IMR-90 (cell line): ENCODE measurements around the gene PLGRKT. TPM values are rescaled to one million over a fixed set of nuclear protein-coding genes. Genes with fewer than 3 reads are reported as not detected.

Experiments used
- ATAC-seq: fragments of 200-7000 bp; cut with Tn5 transposase; 2 replicates; pipeline ENCODE4 v1.9.1; 2020; ENCODE audit warnings: low read depth, mild to moderate bottlenecking, moderate library complexity
- BruUV-seq: library from RNA; stranded (reverse); fragments of 400-500 nt; replicated peaks from 2 replicates; lab custom pipeline; 2021; lab: Mats Ljungman, UMichigan
- CTCF ChIA-PET: fragments of 300-600 bp; formaldehyde crosslinking; extraction: SDS; loops from one replicate; lab custom pipeline; 2021; ENCODE audit warnings: antibody characterized with exemption; lab: Yijun Ruan, JAX
- POLR2A ChIA-PET: fragments of 300-600 bp; sonication (Branson Sonifier 250); formaldehyde crosslinking; loops from one replicate; lab custom pipeline; 2022; ENCODE audit warnings: antibody characterized with exemption; ENCODE audit not compliant: unreplicated experiment; lab: Charles Lee
- DNase-seq: peaks from one replicate; pipeline ENCODE4 v3.0.0; 2013
- H2AFZ ChIP-seq: replicated peaks from 2 replicates; pipeline ENCODE3; 2013; ENCODE audit warnings: low read length, mild to moderate bottlenecking; ENCODE audit not compliant: poor library complexity
- H2AK5ac ChIP-seq: 2 replicates; pipeline ENCODE4 v1.6.1; 2013; ENCODE audit warnings: low read depth, low read length, inconsistent platforms
- H2AK9ac ChIP-seq: replicated peaks from 2 replicates; pipeline ENCODE3; 2013; ENCODE audit warnings: mild to moderate bottlenecking, low read depth, low read length, moderate library complexity; ENCODE audit not compliant: poor library complexity
- H2BK120ac ChIP-seq: 2 replicates; pipeline ENCODE4 v1.6.1; 2013; ENCODE audit warnings: low read depth, low read length, inconsistent platforms
- H2BK15ac ChIP-seq: 3 replicates; pipeline ENCODE4 v1.6.1; 2013; ENCODE audit warnings: low read depth, low read length, inconsistent platforms
- H2BK20ac ChIP-seq: 2 replicates; pipeline ENCODE4 v1.6.1; 2013; ENCODE audit warnings: low read depth, mild to moderate bottlenecking, inconsistent platforms, low read length, moderate library complexity
- H2BK5ac ChIP-seq: 2 replicates; pipeline ENCODE4 v1.6.1; 2013; ENCODE audit warnings: mild to moderate bottlenecking, low read depth, low read length, inconsistent platforms; ENCODE audit not compliant: poor library complexity, severe bottlenecking
- H3K14ac ChIP-seq: replicated peaks from 2 replicates; pipeline ENCODE4 v1.6.1; 2013; ENCODE audit warnings: low read depth, low read length, inconsistent platforms
- H3K18ac ChIP-seq: 2 replicates; pipeline ENCODE4 v1.6.1; 2013; ENCODE audit warnings: low read depth, low read length, control low read depth
- H3K23ac ChIP-seq: 2 replicates; pipeline ENCODE4 v1.6.1; 2013; ENCODE audit warnings: low read depth, low read length, inconsistent platforms
- H3K27ac ChIP-seq: 2 replicates; pipeline ENCODE4 v1.5.1; 2013; ENCODE audit warnings: mild to moderate bottlenecking, control low read depth, low read length; ENCODE audit not compliant: insufficient read depth
- H3K27me3 ChIP-seq: 2 replicates; pipeline ENCODE4 v1.6.1; 2013; ENCODE audit warnings: low read length; ENCODE audit not compliant: control insufficient read depth, insufficient read depth
- H3K36me3 ChIP-seq: 2 replicates; pipeline ENCODE4 v1.6.1; 2013; ENCODE audit warnings: low read length, mixed read lengths; ENCODE audit not compliant: control insufficient read depth, insufficient read depth
- H3K4ac ChIP-seq: 2 replicates; pipeline ENCODE4 v1.6.1; 2013; ENCODE audit warnings: low read depth, low read length, inconsistent platforms
- H3K4me1 ChIP-seq: 2 replicates; pipeline ENCODE4 v1.6.1; 2013; ENCODE audit warnings: low read length, mixed read lengths; ENCODE audit not compliant: control insufficient read depth, insufficient read depth
- H3K4me2 ChIP-seq: 2 replicates; pipeline ENCODE4 v1.6.1; 2013; ENCODE audit warnings: low read depth, mild to moderate bottlenecking, control low read depth, low read length, moderate library complexity
- H3K4me3 ChIP-seq: 2 replicates; pipeline ENCODE4 v1.5.1; 2013; ENCODE audit warnings: low read depth, mild to moderate bottlenecking, control low read depth, low read length, moderate library complexity; ENCODE audit not compliant: insufficient read depth
- H3K56ac ChIP-seq: 2 replicates; pipeline ENCODE4 v1.6.1; 2013; ENCODE audit warnings: low read length, inconsistent platforms; ENCODE audit not compliant: insufficient read depth; ENCODE audit errors: extremely low read depth
- H3K79me1 ChIP-seq, 2 experiments: 2 replicates each; pipeline ENCODE4 v1.6.1; 2013; ENCODE audit warnings: low read length in 2 of 2, inconsistent platforms in 1 of 2, low read depth in 1 of 2
- H3K9ac ChIP-seq: 2 replicates; pipeline ENCODE4 v1.6.1; 2013; ENCODE audit warnings: low read depth, low read length, control low read depth
- H3K9me1 ChIP-seq: 2 replicates; pipeline ENCODE4 v1.6.1; 2013; ENCODE audit warnings: low read length, inconsistent platforms; ENCODE audit not compliant: insufficient read depth
- H3K9me3 ChIP-seq: 2 replicates; pipeline ENCODE4 v1.6.1; 2013; ENCODE audit warnings: low read length; ENCODE audit not compliant: control insufficient read depth, insufficient read depth
- H4K20me1 ChIP-seq: 2 replicates; pipeline ENCODE4 v1.6.1; 2013; ENCODE audit warnings: low read length, inconsistent platforms; ENCODE audit not compliant: insufficient read depth
- H4K5ac ChIP-seq: 2 replicates; pipeline ENCODE4 v1.6.1; 2013; ENCODE audit warnings: mild to moderate bottlenecking, low read depth, low read length, control low read depth
- H4K8ac ChIP-seq, 2 experiments: 2 replicates each; pipeline ENCODE4 v1.6.1; 2013; ENCODE audit warnings: low read depth in 2 of 2, low read length in 2 of 2, control low read depth in 1 of 2, inconsistent platforms in 1 of 2
- H4K91ac ChIP-seq: 2 replicates; pipeline ENCODE4 v1.6.1; 2013; ENCODE audit warnings: low read depth, low read length, inconsistent platforms; ENCODE audit not compliant: insufficient read depth
- BHLHE40 ChIP-seq: fragments of 150-350 bp; IDR thresholded peaks from 2 replicates; pipeline ENCODE4 v1.6.1; 2016; ENCODE audit warnings: mild to moderate bottlenecking, low read depth, low read length
- CEBPB ChIP-seq: IDR thresholded peaks from 2 replicates; pipeline ENCODE4 v1.6.1; 2012; ENCODE audit warnings: low read depth, low read length, improper control_type of control experiment
- CHD1 ChIP-seq: IDR thresholded peaks from 2 replicates; pipeline ENCODE4 v1.6.1; 2012; ENCODE audit warnings: low read depth, low read length, improper control_type of control experiment
- FOS ChIP-seq: fragments of 150-350 bp; IDR thresholded peaks from 2 replicates; pipeline ENCODE4 v1.6.1; 2016; ENCODE audit warnings: low read depth, low read length
- MAFK ChIP-seq: IDR thresholded peaks from 2 replicates; pipeline ENCODE4 v1.6.1; 2012; ENCODE audit warnings: low read depth, low read length, improper control_type of control experiment
- MAZ ChIP-seq: IDR thresholded peaks from 2 replicates; pipeline ENCODE4 v1.6.1; 2012; ENCODE audit warnings: low read depth, mild to moderate bottlenecking, low read length, improper control_type of control experiment, moderate library complexity, borderline replicate concordance
- MXI1 ChIP-seq: IDR thresholded peaks from 2 replicates; pipeline ENCODE4 v1.6.1; 2012; ENCODE audit warnings: low read depth, mild to moderate bottlenecking, low read length, moderate library complexity, borderline replicate concordance
- NFE2L2 ChIP-seq: fragments of 150-350 bp; IDR thresholded peaks from 2 replicates; pipeline ENCODE4 v1.6.1; 2016; ENCODE audit warnings: low read depth, mild to moderate bottlenecking, low read length
- POLR2A ChIP-seq: IDR thresholded peaks from 2 replicates; pipeline ENCODE4 v1.6.1; 2012; ENCODE audit warnings: mild to moderate bottlenecking, low read depth, low read length
- RAD21 ChIP-seq: IDR thresholded peaks from 2 replicates; pipeline ENCODE4 v1.6.1; 2012; ENCODE audit warnings: low read length, improper control_type of control experiment
- RCOR1 ChIP-seq: IDR thresholded peaks from 2 replicates; pipeline ENCODE4 v1.6.1; 2012; ENCODE audit warnings: mild to moderate bottlenecking, low read length, improper control_type of control experiment; ENCODE audit not compliant: insufficient replicate concordance
- RFX5 ChIP-seq: IDR thresholded peaks from 2 replicates; pipeline ENCODE4 v1.8.0; 2012; ENCODE audit warnings: low read depth, mild to moderate bottlenecking, low read length, moderate library complexity
- SMC3 ChIP-seq: fragments of 150-350 bp; IDR thresholded peaks from 2 replicates; pipeline ENCODE4 v1.6.1; 2016; ENCODE audit warnings: low read depth, mild to moderate bottlenecking, antibody characterized with exemption, low read length, moderate library complexity
- WGBS, 2 experiments: methylation state at CpG; one replicate each; pipeline versions ENCODE4 v1.1.5 to v1.1.7; 2013; ENCODE audit warnings: missing lambda C conversion rate in 2 of 2; ENCODE audit not compliant: insufficient read length in 1 of 2; ENCODE audit errors: extremely low coverage in 2 of 2; 5-methylcytosine and 5-hydroxymethylcytosine counted together
- dilution Hi-C: fragments of 300-500 bp; cut with HindIII; formaldehyde crosslinking; loops from one replicate; pipeline ENCODE4 v1.14.3; 2018; ENCODE audit warnings: low sequenced_read_pairs; ENCODE audit not compliant: unreplicated experiment
- in situ Hi-C: fragments of 300-500 bp; cut with MboI; formaldehyde crosslinking; loops from 3 replicates; pipeline ENCODE4 v1.14.3; 2019; ENCODE audit warnings: low sequenced_read_pairs, inconsistent platforms, mixed read lengths
- intact Hi-C: fragments of 100-400 bp; cut with micrococcal nuclease; formaldehyde crosslinking; loops from 2 replicates; pipeline ENCODE4 v1.10.0; 2022
- polyA plus RNA-seq, 3 experiments: library from polyadenylated mRNA; depleted of rRNA; stranded (reverse); fragments of >200 nt; gene quantifications; 2 replicates each; pipeline ENCODE4 v1.2.3, GENCODE V29; 2012; ENCODE audit warnings: low replicate concordance in 1 of 3
- total RNA-seq: library from RNA; depleted of rRNA; stranded (reverse); fragments of >200 nt; gene quantifications from 2 replicates; pipeline ENCODE4 v1.2.3, GENCODE V29; 2012
- TF ChIP-seq, protein P1 (sequence below): fragments of 150-350 bp; IDR thresholded peaks from 2 replicates; pipeline ENCODE4 v1.6.1; 2016; ENCODE audit warnings: low read depth, mild to moderate bottlenecking, low read length, moderate library complexity, borderline replicate concordance
- TF ChIP-seq, protein P2 (sequence below): fragments of 150-350 bp; IDR thresholded peaks from 2 replicates; pipeline ENCODE4 v1.6.1; 2017; ENCODE audit warnings: mild to moderate bottlenecking, antibody characterized with exemption, low read length, low read depth
- TF ChIP-seq, protein P3 (sequence below): conservative IDR thresholded peaks from 2 replicates; pipeline ENCODE4 v1.5.1; 2012; ENCODE audit warnings: mild to moderate bottlenecking, low read depth, low read length, improper control_type of control experiment

Gene PLGRKT
- total and polyA plus RNA-seq, 2 of the 4 experiments (the other 2 are of a cell fraction), result 10.8 to 12.7 TPM

DNA sequence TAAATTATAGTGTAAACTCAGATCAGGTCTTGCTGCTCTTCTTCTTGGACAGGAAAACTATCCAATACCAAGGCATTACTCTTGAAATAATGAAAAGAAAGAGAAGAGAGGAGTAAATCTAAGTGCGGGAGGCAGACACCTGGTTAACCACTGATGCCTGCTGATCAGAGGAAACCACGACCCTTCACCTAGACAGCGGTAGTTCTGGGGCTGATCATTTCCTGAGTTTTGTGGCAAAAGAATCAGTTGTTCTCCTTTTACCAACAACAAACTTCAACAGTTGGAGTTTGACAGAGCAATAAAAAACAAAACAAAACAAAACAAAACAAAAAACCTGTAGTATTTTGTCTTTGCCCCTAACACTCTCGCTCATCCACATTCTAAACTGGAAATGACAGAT is 101.0 kb downstream of the PLGRKT start:
- H2BK5ac ChIP-seq, result no peak overlapping the region
- H3K18ac ChIP-seq, result no peak overlapping the region
- no CpG with 5 or more reads among the region's 4 CpGs for WGBS, 2 experiments
- no peak overlapping the region for H2BK20ac ChIP-seq
- intact Hi-C loops (no loop called here), dilution Hi-C loops (no loop called here), in situ Hi-C loops (no loop called here)
- TF ChIP-seq, protein P1, sequence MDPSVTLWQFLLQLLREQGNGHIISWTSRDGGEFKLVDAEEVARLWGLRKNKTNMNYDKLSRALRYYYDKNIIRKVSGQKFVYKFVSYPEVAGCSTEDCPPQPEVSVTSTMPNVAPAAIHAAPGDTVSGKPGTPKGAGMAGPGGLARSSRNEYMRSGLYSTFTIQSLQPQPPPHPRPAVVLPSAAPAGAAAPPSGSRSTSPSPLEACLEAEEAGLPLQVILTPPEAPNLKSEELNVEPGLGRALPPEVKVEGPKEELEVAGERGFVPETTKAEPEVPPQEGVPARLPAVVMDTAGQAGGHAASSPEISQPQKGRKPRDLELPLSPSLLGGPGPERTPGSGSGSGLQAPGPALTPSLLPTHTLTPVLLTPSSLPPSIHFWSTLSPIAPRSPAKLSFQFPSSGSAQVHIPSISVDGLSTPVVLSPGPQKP, result no peak
- TF ChIP-seq RCOR1 (no peak), POLR2A (no peak), CHD1 (no peak), RFX5 (no peak), CEBPB (no peak), MAFK (no peak), RAD21 (no peak), BHLHE40 (no peak), FOS (no peak), SMC3 (no peak), NFE2L2 (no peak), MAZ (no peak), MXI1 (no peak)
- TF ChIP-seq, protein P2, sequence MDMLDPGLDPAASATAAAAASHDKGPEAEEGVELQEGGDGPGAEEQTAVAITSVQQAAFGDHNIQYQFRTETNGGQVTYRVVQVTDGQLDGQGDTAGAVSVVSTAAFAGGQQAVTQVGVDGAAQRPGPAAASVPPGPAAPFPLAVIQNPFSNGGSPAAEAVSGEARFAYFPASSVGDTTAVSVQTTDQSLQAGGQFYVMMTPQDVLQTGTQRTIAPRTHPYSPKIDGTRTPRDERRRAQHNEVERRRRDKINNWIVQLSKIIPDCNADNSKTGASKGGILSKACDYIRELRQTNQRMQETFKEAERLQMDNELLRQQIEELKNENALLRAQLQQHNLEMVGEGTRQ, result no peak
- TF ChIP-seq, protein P3, sequence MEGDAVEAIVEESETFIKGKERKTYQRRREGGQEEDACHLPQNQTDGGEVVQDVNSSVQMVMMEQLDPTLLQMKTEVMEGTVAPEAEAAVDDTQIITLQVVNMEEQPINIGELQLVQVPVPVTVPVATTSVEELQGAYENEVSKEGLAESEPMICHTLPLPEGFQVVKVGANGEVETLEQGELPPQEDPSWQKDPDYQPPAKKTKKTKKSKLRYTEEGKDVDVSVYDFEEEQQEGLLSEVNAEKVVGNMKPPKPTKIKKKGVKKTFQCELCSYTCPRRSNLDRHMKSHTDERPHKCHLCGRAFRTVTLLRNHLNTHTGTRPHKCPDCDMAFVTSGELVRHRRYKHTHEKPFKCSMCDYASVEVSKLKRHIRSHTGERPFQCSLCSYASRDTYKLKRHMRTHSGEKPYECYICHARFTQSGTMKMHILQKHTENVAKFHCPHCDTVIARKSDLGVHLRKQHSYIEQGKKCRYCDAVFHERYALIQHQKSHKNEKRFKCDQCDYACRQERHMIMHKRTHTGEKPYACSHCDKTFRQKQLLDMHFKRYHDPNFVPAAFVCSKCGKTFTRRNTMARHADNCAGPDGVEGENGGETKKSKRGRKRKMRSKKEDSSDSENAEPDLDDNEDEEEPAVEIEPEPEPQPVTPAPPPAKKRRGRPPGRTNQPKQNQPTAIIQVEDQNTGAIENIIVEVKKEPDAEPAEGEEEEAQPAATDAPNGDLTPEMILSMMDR, result no peak
- peaks cover 2% of the 10 kb centered on the region; the same call in 1 of the 2 replicates for H3K27me3 ChIP-seq
- H3K27ac ChIP-seq, result no peak overlapping the region
- ATAC-seq, result no peak
- no peaks in the 10 kb centered on the region for H3K36me3 ChIP-seq
- H2AK5ac ChIP-seq, result no peak overlapping the region
- no peak overlapping the region for H3K56ac ChIP-seq
- H4K91ac ChIP-seq, result no peak overlapping the region
- no peak overlapping the region for H3K14ac ChIP-seq
- H4K20me1 ChIP-seq, result no peaks in the 10 kb centered on the region
- POLR2A ChIA-PET, result no interaction called here
- no peak overlapping the region for H4K5ac ChIP-seq
- H4K8ac ChIP-seq, result no peak overlapping the region
- H3K4me3 ChIP-seq, result no peak overlapping the region
- no TSS peak for BruUV-seq
- no peak overlapping the region for H2BK120ac ChIP-seq
- no peaks in the 10 kb centered on the region for H3K9me3 ChIP-seq
- no peak overlapping the region for H3K9ac ChIP-seq
- no peak overlapping the region for H3K4me2 ChIP-seq
- no peak for DNase-seq
- no peak overlapping the region for H2BK15ac ChIP-seq
- H2AFZ ChIP-seq, result no peak overlapping the region
- no peak overlapping the region for H3K4ac ChIP-seq
- no peak overlapping the region for H3K23ac ChIP-seq
- no peaks in the 10 kb centered on the region for H3K4me1 ChIP-seq
- H3K9me1 ChIP-seq, result no peaks in the 10 kb centered on the region
- H3K79me1 ChIP-seq, result no peaks in the 10 kb centered on the region
- no peak overlapping the region for H2AK9ac ChIP-seq
- CTCF ChIA-PET, result no interaction called here
